AG09319 (cell line): ENCODE results near the gene PGM2.

Source experiments
- DNase-seq: peaks from one replicate; pipeline ENCODE4 v3.0.0-alpha.2; 2010; ENCODE audit warnings: low read depth; ENCODE audit errors: extremely low read depth
- CTCF ChIP-seq: IDR thresholded peaks from 2 replicates; pipeline ENCODE4 v1.5.1; 2011; ENCODE audit warnings: low read depth, mild to moderate bottlenecking, inconsistent platforms, low read length, moderate library complexity

Gene PGM2

GRCh38 chr4:37896206-37896860 is 69.8 kb downstream of the PGM2 start:
- TF ChIP-seq CTCF: no peak
- no peak for DNase-seq

- DNase-seq: no peak
- TF ChIP-seq CTCF: no peak
These were observed 75.7 kb downstream of the PGM2 start for GRCh38 chr4:37902212-37902611.

GRCh38 chr4:37902738-37903693 is 76.5 kb downstream of the PGM2 start:
- DNase-seq: no peak
- no peak for TF ChIP-seq CTCF

- TF ChIP-seq CTCF: no peak
- no peak for DNase-seq
These were observed 77.4 kb downstream of the PGM2 start for GRCh38 chr4:37903901-37904300.

- TF ChIP-seq CTCF: no peak
- DNase-seq: no peak
These were observed 78.3 kb downstream of the PGM2 start for GRCh38 chr4:37904824-37905223.

- no peak for DNase-seq
- TF ChIP-seq CTCF: no peak
These were observed 79.2 kb downstream of the PGM2 start for GRCh38 chr4:37905533-37906169.
